ENCODE results near the gene GM2A. TPM values are rescaled to one million over a fixed set of nuclear protein-coding genes. Genes with fewer than 3 reads are reported as not detected.
A peak's percentile ranks its signal among the peaks of the same experiment; 100 is the strongest.

Gene GM2A
- total RNA-seq, 1 donor from 2014 or later, result 35.4 TPM

DNA sequence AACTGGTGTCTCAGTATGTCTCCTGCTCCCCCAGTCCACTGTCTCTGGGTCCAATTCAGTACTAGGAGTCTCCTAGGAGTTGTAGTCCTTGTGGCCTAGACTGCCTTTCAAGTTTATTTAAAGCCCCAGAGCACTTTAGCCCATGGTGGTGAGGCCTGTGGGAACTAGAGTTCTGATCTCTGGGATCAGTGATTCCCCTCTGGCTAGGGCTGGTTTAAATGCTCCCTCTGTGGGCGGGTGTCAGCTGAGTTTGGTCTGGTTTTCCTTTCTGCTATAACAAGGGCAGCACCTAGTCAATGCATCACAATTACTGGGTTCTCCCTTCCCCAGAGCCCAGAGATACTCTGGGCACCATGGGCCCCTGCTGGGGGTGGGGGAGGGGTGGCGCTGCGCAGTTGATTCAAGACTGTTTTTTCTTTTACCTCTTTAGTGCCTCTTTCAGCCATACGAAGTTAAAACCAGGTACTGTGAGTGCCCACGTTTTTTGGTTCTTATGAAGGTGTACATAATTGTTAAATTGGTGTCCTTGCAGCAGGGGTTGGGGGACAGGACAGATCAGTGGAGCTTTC, 59.9 kb downstream of the GM2A start:
- TF ChIP-seq, protein P1, sequence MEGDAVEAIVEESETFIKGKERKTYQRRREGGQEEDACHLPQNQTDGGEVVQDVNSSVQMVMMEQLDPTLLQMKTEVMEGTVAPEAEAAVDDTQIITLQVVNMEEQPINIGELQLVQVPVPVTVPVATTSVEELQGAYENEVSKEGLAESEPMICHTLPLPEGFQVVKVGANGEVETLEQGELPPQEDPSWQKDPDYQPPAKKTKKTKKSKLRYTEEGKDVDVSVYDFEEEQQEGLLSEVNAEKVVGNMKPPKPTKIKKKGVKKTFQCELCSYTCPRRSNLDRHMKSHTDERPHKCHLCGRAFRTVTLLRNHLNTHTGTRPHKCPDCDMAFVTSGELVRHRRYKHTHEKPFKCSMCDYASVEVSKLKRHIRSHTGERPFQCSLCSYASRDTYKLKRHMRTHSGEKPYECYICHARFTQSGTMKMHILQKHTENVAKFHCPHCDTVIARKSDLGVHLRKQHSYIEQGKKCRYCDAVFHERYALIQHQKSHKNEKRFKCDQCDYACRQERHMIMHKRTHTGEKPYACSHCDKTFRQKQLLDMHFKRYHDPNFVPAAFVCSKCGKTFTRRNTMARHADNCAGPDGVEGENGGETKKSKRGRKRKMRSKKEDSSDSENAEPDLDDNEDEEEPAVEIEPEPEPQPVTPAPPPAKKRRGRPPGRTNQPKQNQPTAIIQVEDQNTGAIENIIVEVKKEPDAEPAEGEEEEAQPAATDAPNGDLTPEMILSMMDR (IDR thresholded peaks at IDR 0.05; ENCODE audit: borderline replicate concordance), result no peak
- H3K27me3 ChIP-seq (ENCODE audit: low read depth), result no peaks in the 10 kb centered on the region
- H3K27ac ChIP-seq (replicated peaks), result no peak overlapping the region
- no peaks in the 10 kb centered on the region for H3K4me1 ChIP-seq
- no peak overlapping the region for H3K4me3 ChIP-seq
- intact Hi-C loops (cut with micrococcal nuclease), result no loop called here
- peaks cover 13% of the 10 kb centered on the region for H3K9me3 ChIP-seq (replicated peaks)
- no peaks in the 10 kb centered on the region for H3K36me3 ChIP-seq
- no peak for DNase-seq

DNA sequence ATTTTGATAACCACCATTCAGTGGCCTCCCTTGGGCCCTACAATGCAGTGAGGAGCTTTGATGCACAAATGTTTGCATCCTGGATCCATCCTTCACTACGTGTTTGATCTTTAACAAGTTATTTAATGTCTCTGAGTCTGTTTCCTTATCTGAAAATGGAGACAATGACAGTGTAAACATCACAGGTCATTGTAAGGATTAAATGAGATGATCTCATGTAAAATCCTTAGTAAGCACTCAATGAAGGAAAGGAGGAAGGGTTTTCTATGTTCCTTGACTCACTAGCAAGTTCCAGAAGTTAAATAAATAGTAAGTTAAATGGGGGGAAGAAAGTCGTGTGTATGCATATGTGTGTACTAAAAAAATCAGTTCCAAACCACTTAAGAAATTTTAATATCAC, 60.4 kb downstream of the GM2A start:
- Histone ChIP-seq H3K27me3 (ENCODE audit: low read depth) (no peaks in the 10 kb centered on the region), H3K4me1 (no peaks in the 10 kb centered on the region), H3K9me3 (replicated peaks) (peaks cover 13% of the 10 kb centered on the region), H3K27ac (replicated peaks) (no peak overlapping the region), H3K36me3 (no peaks in the 10 kb centered on the region), H3K4me3 (no peak overlapping the region)
- DNase-seq, result no peak
- TF ChIP-seq, protein P1 (IDR thresholded peaks at IDR 0.05; ENCODE audit: borderline replicate concordance), result no peak
- intact Hi-C loops (cut with micrococcal nuclease), result no loop called here

DNA sequence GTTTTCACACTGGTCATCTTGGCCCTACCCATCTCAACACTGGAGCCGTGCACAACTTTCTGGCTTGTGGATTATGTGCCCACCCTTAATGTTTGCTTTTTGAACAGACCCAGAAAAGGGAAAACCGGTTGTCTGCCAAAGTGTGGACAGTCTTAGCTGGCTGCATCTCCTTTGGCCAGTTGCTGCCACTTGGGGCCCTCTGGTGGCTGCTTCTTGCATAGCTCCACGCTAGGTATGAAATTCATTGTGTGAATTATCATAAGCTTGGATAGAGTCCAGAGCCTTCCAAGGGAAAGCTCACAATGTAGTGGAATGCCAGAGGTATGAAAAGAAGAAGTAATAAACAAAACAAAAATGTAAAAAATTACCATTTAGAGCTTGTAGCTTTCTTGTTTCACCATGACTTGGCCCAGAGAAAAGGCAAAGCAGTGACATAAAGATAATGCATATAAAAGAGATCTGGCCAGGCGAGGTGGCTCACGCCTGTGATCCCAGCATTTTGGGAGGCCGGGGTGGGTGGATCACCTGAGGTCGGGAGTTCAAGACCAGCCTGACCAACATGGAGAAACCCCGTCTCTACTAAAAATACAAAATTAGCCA, 63.1 kb downstream of the GM2A start:
- H3K27ac ChIP-seq (replicated peaks), result no peak overlapping the region
- TF ChIP-seq, protein P1 (IDR thresholded peaks at IDR 0.05; ENCODE audit: borderline replicate concordance), result peak; percentile 90
- intact Hi-C loops (cut with micrococcal nuclease), result no loop called here

DNA sequence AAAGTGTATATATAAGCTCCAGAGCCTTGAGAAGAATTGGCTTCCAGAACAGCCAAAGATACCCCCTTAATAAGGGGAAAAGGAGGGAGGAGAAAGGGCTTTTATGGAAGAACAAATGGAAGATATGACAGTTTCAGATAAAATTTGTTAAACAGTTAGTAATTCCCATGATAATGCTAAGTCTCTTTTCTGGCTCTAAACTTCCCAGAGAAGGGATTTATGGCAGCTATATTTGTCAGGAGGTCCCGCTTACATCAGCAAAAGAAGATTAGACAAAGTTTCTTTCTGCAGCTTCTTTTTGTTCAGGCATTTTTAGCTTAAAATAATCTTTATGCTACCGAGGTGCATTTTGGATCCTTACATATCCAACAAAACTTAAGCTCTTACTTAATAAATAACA, 64.9 kb downstream of the GM2A start:
- TF ChIP-seq, protein P1 (IDR thresholded peaks at IDR 0.05; ENCODE audit: borderline replicate concordance), result no peak
- Histone ChIP-seq H3K27ac (replicated peaks) (no peak overlapping the region), H3K4me3 (no peak overlapping the region), H3K27me3 (ENCODE audit: low read depth) (no peaks in the 10 kb centered on the region), H3K4me1 (peaks cover 9% of the 10 kb centered on the region), H3K9me3 (replicated peaks) (no peaks in the 10 kb centered on the region), H3K36me3 (no peaks in the 10 kb centered on the region)
- DNase-seq, result no peak
- intact Hi-C loops (cut with micrococcal nuclease), result no loop called here

More for the DNA sequence above, 63.1 kb downstream of the GM2A start:
- Histone ChIP-seq H3K36me3 (no peaks in the 10 kb centered on the region), H3K4me3 (no peak overlapping the region), H3K4me1 (peaks cover 9% of the 10 kb centered on the region), H3K9me3 (replicated peaks) (peaks cover 4% of the 10 kb centered on the region), H3K27me3 (ENCODE audit: low read depth) (no peaks in the 10 kb centered on the region)
- DNase-seq, result peak; percentile 77

DNA sequence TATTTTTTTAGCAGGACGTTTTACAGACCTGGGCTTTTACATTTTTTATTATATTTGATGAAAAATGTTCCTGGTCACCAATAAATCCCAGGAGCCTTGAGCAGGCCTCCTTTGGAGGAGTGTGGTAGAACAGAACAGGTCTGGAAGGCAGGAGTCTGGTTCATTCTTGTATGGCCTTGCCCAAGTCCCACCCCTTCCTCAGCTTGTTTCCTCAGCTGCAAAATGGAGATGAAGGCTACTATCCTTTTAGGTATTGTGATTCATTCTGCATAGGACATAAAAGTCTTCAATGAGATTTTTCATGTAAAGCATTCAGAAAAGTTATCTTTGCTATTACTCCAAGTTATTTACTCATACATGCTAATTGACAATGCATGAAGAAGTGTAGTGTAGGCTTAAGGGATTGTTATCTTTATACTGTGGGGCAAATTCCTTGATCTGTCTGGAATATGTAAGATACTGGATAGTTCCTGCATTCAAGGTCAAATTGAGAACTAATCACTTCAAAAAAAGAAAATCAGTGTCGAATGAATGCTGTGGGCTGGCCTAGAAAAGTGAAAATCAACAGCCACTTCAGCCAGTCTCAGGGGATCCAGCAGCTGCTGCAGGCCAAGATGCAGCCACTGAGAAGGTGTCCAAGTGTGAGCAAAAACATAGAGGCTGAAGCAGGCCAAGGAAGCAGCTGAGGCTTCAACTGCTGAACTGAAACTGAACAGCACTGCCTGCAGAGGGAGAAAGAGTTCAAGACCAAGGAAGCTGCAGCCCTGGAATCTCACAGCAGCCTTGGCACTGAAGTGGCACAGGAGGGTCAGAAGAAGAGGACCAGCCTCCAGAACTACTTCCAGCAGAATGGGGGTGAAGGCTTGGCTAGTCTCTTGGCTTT, 66.1 kb downstream of the GM2A start:
- Histone ChIP-seq H3K4me1 (peaks cover 9% of the 10 kb centered on the region), H3K36me3 (no peaks in the 10 kb centered on the region), H3K27ac (replicated peaks) (no peak overlapping the region), H3K4me3 (no peak overlapping the region), H3K27me3 (ENCODE audit: low read depth) (peaks cover 2% of the 10 kb centered on the region), H3K9me3 (replicated peaks) (no peaks in the 10 kb centered on the region)
- intact Hi-C loops (cut with micrococcal nuclease), result no loop called here
- peak; percentile 31 for DNase-seq
- TF ChIP-seq, protein P1 (IDR thresholded peaks at IDR 0.05; ENCODE audit: borderline replicate concordance), result peak; percentile 31

Other genes starting within 250 kb of the GM2A start
- gene GPX3, start 232.6 kb upstream of the GM2A start, total RNA-seq, result 744 TPM
- gene TNIP1, start 172.2 kb upstream of the GM2A start, total RNA-seq, result 131 TPM
- gene ANXA6, start 95.4 kb upstream of the GM2A start, total RNA-seq, result 195 TPM
- gene CCDC69, start 29.1 kb upstream of the GM2A start, total RNA-seq, result 167 TPM
- gene SLC36A3, start 50.6 kb downstream of the GM2A start, total RNA-seq, result not detected
- 0.16 TPM for gene SLC36A2, start 94.4 kb downstream of the GM2A start, total RNA-seq
- gene SLC36A1, start 194.4 kb downstream of the GM2A start, total RNA-seq, result 3.1 TPM

Data from left ventricle myocardium inferior (tissue), 1 donor.